DOHH2 (cell line): ENCODE data around the gene MPPED1.

Experiments
- CTCF ChIP-seq: fragments of 200-600 bp; sonication (generic); IDR thresholded peaks from one replicate; pipeline ENCODE4 v1.5.1; 2014; ENCODE audit warnings: antibody characterized with exemption, mild to moderate bottlenecking, low read depth, low read length; ENCODE audit not compliant: poor library complexity, severe bottlenecking
- EZH2phosphoT487 ChIP-seq: fragments of 200-600 bp; sonication (generic); IDR thresholded peaks from 2 replicates; pipeline ENCODE4 v1.6.1; 2017; ENCODE audit warnings: borderline replicate concordance, mild to moderate bottlenecking, antibody characterized with exemption, low read length, moderate library complexity, mixed read lengths

DNA sequence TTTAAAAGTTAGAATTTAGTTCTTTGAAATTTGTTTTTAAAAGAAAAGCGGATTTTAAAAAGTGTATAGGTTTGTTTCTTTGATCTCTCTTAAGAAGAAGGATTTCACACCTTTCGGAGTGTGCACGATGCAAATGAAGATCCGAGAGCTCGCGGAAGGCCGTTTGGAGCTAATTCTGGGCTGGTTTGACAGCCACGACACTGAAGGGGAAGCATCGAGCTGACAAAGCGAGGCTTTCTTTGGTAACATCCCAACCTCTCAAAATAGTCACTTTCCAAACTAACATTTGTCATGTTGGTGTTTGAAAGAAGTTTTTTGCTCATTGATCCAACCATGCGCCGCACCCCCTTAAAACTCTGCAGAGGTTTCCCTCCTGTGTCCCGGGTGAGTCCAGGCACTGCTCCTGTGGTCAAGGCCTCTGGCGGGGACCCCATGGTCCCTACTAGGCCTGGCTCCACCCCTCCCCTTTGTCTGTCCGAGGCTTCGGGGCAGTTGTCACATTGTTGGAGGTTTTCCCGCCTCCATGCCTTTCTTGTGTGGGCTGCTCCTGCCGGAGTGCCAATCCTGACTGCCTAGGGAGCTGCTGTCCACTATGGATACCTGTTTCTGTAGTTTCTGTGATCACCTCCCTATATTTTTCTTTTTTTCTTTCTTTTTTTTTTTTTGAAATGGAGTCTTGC lies 39.7 kb downstream of the MPPED1 start:
- no peak for TF ChIP-seq CTCF
- TF ChIP-seq EZH2phosphoT487: no peak
